BJ (cell line): ENCODE data around the gene YPEL1. TPM values are rescaled to one million over a fixed set of nuclear protein-coding genes. Genes with fewer than 3 reads are reported as not detected.

Experiments
- CTCF ChIA-PET: fragments of 350-600 bp; formaldehyde crosslinking; extraction: SDS; loops from one replicate; lab custom pipeline; 2021; ENCODE audit warnings: antibody characterized with exemption, inconsistent platforms; lab: Yijun Ruan, JAX
- POLR2A ChIA-PET: fragments of 300-600 bp; sonication (Branson Sonifier 250); formaldehyde crosslinking; extraction: SDS; loops from one replicate; lab custom pipeline; 2021; ENCODE audit warnings: antibody characterized with exemption; lab: Charles Lee
- DNase-seq: peaks from one replicate; pipeline ENCODE4 v3.0.0-alpha.2; 2011; ENCODE audit warnings: low read depth
- H3K27me3 ChIP-seq: 2 replicates; pipeline ENCODE4 v1.6.0; 2011; ENCODE audit warnings: low read length; ENCODE audit not compliant: control insufficient read depth, insufficient read depth
- H3K36me3 ChIP-seq: 2 replicates; pipeline ENCODE4 v1.5.1; 2011; ENCODE audit warnings: low read length; ENCODE audit not compliant: control insufficient read depth, insufficient read depth
- H3K4me3 ChIP-seq: 2 replicates; pipeline ENCODE4 v1.5.1; 2011; ENCODE audit warnings: low read depth, mild to moderate bottlenecking, control low read depth, low read length
- polyA plus RNA-seq: library from polyadenylated mRNA; depleted of rRNA; stranded (reverse); fragments of >200 nt; gene quantifications from 2 replicates; pipeline ENCODE4 v1.2.3, GENCODE V29; 2011
- TF ChIP-seq, protein P1 (sequence below): IDR thresholded peaks from 2 replicates; pipeline ENCODE4 v1.5.1; 2011; ENCODE audit warnings: low read depth, mild to moderate bottlenecking, control low read depth, inconsistent platforms, low read length, moderate library complexity; ENCODE audit not compliant: insufficient read depth

YPEL1 gene
- polyA plus RNA-seq, 1 experiment = 0.69 TPM

DNA sequence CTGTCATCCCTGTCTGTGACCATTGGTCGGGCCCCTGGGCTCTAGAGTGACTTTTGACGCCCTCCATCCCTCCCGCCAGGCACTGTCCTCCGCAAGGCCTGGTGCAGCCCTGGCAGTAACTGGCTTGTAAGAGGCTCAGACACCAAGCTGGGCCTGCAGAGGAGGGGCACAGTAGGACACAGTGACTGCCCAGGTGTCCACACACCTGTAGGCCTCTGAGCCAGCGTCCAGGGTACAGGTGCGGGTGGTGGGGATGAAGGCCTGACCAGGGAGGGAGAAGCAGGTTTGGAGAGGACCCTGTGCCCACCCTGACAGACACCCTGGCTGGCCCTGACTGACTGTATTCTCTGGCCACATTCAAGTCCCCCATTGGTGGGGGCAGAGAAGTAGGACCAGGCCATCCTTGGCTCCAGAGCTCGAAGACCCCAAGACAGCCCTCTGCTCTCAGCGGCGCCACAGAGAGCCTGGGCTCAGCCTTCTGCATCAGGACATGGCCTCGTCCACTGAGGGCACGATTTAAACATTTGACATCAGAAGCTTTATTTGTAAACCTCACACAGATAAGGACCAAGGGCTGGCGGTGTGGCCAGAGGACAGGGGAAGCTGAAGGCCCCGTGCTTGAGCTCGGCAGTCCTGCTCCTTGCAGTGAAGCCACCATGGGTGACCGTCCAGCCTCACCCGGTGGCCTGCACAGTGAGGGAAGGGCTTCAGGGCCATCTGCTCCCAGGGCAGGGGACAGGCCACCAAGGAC, 38.4 kb downstream of the YPEL1 start:
- peaks cover 20% of the 10 kb centered on the region for H3K36me3 ChIP-seq
- CTCF ChIA-PET = interaction anchor here (0.5 to 2.6 kb wide), 4 partner anchors 46 to 1944 kb away, joined by 3 to 12 read pairs (median 6); partner anchors contain the start of gene PPM1F
- TF ChIP-seq, protein P1, sequence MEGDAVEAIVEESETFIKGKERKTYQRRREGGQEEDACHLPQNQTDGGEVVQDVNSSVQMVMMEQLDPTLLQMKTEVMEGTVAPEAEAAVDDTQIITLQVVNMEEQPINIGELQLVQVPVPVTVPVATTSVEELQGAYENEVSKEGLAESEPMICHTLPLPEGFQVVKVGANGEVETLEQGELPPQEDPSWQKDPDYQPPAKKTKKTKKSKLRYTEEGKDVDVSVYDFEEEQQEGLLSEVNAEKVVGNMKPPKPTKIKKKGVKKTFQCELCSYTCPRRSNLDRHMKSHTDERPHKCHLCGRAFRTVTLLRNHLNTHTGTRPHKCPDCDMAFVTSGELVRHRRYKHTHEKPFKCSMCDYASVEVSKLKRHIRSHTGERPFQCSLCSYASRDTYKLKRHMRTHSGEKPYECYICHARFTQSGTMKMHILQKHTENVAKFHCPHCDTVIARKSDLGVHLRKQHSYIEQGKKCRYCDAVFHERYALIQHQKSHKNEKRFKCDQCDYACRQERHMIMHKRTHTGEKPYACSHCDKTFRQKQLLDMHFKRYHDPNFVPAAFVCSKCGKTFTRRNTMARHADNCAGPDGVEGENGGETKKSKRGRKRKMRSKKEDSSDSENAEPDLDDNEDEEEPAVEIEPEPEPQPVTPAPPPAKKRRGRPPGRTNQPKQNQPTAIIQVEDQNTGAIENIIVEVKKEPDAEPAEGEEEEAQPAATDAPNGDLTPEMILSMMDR = no peak
- POLR2A ChIA-PET = interaction anchor here (0.6 kb wide), 2 partner anchors 28 to 1540 kb away, joined by 4 to 9 read pairs; no protein-coding TSS in a partner anchor
- no peak for DNase-seq
- H3K4me3 ChIP-seq = no peak overlapping the region
- no peaks in the 10 kb centered on the region for H3K27me3 ChIP-seq

DNA sequence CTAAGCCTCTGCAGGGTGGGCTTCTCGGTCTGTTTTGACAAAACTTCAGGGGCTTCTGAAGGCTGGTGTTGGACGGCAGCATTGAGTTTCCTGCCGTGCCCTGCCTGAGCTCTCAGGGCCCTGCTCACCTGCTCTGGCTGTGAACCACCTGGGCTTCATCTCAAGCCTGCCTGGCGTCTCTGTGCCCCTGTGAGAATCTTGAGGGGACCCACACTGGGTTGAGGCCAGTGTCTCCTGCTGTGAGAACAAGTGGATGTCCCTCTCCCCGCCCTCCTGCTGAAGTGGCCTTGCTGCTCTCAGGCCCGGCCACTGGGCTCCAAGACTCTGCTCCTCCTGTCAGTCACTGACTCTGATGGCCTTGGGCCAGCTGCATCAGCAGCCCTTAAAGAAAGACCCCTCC, 39.5 kb downstream of the YPEL1 start:
- POLR2A ChIA-PET = no interaction called here
- TF ChIP-seq, protein P1 = no peak
- peaks cover 20% of the 10 kb centered on the region for H3K36me3 ChIP-seq
- H3K4me3 ChIP-seq = no peak overlapping the region
- CTCF ChIA-PET = no interaction called here
- no peak for DNase-seq
- no peaks in the 10 kb centered on the region for H3K27me3 ChIP-seq

DNA sequence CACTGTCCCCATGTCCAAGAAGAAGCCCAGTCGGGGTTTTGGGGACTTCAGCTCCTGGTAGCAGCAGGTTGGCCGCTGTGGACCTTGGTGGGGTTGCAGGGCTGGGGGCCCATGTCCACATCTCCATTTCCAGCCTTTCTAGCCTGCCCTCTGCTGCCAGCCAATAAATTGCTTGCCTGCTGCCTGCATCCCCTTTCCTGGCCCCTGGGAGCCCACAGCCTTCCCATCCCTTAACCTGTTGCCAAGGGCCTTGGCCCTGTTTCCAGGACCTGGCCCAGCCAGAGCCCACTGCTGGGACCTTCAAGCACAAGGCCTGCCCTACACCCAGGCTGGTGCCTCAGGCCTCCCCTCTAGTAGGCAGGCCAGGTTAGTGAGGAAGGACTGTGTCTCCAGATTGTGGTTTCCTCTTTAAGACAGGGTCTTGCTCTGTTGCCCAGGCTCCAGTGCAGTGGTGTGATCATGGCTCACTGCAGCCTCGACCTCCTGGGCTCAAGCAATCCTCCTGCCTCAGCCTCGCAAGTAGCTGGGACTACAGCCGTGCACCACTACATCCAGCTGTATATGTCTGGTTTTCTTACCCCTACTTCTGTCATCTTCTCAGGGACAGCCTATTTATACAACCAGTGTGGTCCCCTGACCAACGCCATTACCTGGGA, 40.0 kb downstream of the YPEL1 start:
- ChIA-PET POLR2A (no interaction called here), CTCF (no interaction called here)
- TF ChIP-seq, protein P1 = no peak
- H3K27me3 ChIP-seq = no peaks in the 10 kb centered on the region
- H3K36me3 ChIP-seq = peaks cover 20% of the 10 kb centered on the region
- no peak overlapping the region for H3K4me3 ChIP-seq
- no peak for DNase-seq

DNA sequence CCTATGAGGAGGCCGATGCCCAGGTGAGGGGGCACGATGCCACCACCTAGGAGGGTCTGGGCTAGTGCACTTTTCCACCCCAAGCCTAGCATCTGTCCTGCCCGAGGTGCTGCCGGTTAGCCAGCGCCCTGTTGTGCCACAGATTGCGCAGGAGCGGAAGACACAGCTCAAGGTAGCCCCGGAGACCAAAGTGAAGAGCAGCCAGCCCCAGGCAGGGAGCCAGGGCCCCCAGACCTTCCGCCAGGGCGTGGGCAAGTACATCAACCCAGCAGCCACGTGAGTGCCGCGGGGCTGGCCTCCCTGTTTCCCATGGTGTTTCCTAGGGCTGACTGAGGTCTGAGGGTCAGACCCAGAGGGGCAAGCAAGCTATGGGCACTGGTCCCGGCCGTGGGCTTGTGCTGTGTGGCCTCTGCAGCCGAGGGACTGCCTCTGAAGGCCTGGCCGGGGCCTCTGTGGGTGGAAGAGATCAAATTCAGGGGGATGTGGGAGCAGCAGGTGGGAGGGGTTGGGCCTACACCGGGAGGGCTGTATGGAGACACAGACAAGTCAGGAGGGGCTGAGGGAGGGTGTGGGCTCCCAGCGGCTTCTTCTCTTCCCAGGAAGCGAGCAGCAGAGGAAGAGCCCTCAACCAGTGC, 40.7 kb downstream of the YPEL1 start:
- Histone ChIP-seq H3K27me3 (no peaks in the 10 kb centered on the region), H3K36me3 (peaks cover 23% of the 10 kb centered on the region), H3K4me3 (no peak overlapping the region)
- POLR2A ChIA-PET = no interaction called here
- no peak for DNase-seq
- CTCF ChIA-PET = interaction anchor here (1.0 kb wide), 1 partner anchor 28 kb away, joined by 3 read pairs; no protein-coding TSS in a partner anchor
- TF ChIP-seq, protein P1 = no peak

DNA sequence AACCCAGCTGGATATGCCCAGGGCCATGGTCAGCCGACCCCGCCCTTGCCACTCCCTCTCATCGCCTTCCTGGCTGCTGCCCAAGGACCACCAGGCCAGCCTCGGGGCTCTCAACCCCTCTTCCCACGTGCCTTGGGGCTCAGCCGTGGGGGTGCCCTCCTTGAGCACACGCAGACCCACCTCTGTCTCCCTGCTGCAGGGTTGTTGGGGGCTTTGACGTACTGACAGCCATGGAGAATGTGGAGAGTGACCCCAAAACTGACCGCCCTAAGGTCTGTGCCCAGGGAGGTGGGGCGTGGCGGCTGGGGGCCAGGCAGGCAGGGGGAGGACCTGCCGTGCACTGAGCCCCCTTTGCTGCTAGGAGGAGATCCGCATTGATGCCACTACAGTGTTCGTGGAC, 41.2 kb downstream of the YPEL1 start:
- Histone ChIP-seq H3K4me3 (no peak overlapping the region), H3K27me3 (no peaks in the 10 kb centered on the region), H3K36me3 (peaks cover 25% of the 10 kb centered on the region)
- POLR2A ChIA-PET = no interaction called here
- DNase-seq = no peak
- TF ChIP-seq, protein P1 = no peak
- CTCF ChIA-PET = interaction anchor here (1.0 to 1.2 kb wide), 2 partner anchors 28 to 29 kb away, joined by 3 read pairs; no protein-coding TSS in a partner anchor
